Measurements from ENCODE around the gene OR4C5.
"Not testable (repeated sequence)": the region's sequence is repeated elsewhere in the genome, so short reads cannot be mapped to it uniquely, and the experiment has no call there.

The OR4C5 gene

DNA sequence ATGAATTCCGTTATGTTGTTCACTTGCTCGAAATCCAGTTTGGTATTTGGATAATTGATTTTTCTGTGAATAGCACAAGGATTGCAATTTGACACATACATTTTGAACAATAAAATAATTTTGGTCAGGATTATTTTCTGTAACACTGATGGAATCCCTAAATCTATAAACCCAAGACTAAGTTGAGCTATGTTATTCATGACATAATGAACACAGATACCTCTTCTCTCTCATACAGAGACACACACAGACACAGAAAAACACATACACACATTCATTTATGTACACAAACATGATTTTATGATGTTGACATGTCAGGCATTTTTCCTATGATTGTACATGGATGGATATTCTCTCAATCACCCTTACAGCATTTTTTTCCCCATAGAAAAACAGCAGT lies at the start of gene OR4C5:
TSS of gene OR4C5 (minus strand) at position 101 of the 400 bp plus-strand sequence. CDS start at position 101, 0 bp downstream.
- FAIRE-seq (no peak), DNase-seq (ENCODE audit: insufficient read length, low spot score) (no peak)

DNA sequence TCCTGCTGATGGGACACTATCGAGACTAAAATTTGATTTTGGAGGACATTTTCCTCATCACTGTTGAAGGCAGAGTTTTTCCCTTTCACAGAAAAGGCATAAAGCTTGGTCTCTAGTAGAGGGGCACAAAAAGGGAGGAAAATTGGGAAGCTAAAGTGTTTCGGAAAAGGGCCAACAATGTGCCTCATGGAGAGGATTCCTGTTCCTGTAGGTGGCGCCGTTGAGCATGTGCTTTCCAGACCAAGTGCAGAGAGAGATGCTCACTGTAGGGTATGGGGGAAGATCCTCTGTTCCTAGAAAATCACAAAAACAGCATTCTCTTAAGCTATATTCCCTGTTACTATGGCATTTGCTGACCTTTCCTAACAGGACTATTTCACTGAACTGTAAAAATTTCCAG lies 18.4 kb upstream of the OR4C5 start:
- no peak for DNase-seq (ENCODE audit: insufficient read length, low spot score)
- no peak for FAIRE-seq

DNA sequence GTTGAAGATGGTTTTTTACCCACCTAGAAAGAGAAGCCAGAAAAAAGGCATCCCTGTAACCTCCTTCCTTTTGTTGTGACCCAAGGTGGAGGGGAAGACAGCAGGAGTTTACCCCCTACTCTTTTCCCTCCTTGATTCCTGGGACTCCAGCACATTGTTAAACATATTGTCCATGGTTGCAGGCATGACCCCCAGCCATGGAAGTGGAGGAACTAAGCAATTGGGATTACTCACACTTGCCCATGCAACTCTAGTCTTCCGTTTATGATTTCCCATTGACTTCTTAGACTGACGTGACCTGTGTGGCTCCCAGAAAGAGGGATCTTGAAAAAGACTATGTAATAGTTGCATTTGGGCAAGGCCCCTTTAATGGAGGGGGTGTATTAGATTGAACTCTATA lies 17.9 kb upstream of the OR4C5 start:
- not testable (repeated sequence) for DNase-seq (ENCODE audit: insufficient read length, low spot score); FAIRE-seq

DNA sequence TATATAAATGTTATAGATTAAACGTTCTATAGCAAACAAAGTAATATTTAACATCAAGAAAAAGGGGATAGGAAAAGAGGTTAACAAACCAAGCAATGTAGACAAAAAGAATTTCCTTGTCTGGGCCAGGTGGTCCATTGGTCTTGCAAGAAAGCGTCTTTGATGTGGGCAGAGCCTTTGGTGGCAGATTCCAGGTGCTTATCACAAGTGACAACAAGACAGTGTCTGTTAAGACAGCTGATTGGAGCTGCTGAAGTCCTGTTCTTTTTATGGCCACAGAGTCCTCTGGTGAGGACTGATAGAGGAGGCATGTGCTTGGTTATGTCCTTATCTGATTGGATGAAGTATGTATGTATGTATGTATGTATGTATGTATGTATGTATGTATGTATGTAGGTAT lies 5.0 kb downstream of the OR4C5 start:
- FAIRE-seq; DNase-seq (ENCODE audit: insufficient read length, low spot score): not testable (repeated sequence)

DNA sequence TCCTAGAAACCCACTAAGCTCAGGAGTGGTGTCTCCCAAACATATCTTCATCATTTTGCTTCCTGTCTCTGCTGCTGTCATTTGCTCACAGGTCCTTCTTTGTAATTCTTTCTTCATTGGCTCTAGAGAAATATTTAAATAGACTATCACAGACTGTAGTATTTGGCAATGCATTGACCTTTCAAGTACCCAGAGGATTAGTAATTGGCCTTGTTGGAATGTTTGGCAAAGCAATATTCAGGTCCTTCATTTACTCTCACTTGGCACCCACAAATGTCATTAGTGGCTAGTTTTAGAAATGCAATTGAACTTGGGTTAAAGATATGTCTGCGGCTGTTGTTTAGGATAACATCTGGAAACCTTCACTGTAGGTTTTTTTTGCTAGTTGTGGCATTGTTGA lies 11.6 kb downstream of the OR4C5 start:
- DNase-seq (ENCODE audit: insufficient read length, low spot score) (no peak), FAIRE-seq (no peak)

DNA sequence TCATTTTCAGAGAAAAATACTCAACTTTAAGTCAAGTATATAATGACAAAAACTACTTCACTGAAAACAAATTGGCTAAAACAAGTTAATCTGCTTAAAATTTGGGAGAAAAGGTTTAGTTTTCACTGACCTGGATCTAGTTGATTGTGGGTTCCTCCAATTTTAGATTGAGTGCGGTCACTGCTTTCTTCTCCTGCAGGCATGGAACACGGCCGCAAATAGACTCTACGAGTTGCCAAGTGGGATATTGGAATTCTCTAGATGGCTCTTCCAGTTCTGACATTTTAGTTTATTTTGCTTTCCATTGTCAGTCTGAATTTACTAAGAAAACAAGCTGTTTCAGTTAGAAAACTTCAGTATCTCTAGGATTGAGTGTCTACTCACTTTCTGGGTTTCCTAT lies 12.3 kb downstream of the OR4C5 start:
- no peak for FAIRE-seq
- no peak for DNase-seq (ENCODE audit: insufficient read length, low spot score)

DNA sequence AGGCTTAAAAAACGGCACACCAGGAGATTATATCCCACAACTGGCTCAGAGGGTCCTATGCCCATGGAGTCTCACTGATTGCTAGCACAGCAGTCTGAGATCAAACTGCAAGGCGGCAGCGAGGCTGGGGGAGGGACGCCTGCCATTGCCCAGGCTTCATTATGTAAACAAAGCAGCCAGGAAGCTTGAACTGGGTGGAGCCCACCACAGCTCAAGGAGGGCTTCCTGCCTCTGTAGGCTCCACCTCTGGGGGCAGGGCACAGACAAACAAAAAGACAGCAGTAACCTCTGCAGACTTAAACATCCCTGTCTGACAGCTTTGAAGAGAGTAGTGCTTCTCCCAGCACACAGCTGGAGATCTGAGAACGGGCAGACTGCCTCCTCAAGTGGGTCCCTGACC lies 20.0 kb downstream of the OR4C5 start:
- not testable (repeated sequence) for FAIRE-seq; DNase-seq (ENCODE audit: insufficient read length, low spot score)

DNA sequence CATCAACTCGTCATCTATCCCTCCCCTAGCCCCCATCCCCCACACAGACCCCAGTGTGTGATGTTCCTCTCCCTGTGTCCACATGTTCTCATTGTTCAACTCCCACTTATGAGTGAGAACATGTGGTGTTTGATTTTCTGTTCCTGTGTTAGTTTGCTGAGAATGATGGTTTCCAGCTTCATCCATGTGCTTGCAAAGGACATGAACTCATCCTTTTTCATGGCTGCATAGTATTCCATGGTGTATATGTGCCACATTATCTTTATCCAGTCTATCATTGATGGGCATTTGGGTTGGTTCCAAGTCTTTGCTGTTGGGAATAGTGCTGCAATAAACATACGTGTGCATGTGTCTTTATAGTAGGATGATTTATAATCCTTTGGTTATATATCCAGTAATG lies 23.8 kb downstream of the OR4C5 start:
- not testable (repeated sequence) for FAIRE-seq; DNase-seq (ENCODE audit: insufficient read length, low spot score)

DNA sequence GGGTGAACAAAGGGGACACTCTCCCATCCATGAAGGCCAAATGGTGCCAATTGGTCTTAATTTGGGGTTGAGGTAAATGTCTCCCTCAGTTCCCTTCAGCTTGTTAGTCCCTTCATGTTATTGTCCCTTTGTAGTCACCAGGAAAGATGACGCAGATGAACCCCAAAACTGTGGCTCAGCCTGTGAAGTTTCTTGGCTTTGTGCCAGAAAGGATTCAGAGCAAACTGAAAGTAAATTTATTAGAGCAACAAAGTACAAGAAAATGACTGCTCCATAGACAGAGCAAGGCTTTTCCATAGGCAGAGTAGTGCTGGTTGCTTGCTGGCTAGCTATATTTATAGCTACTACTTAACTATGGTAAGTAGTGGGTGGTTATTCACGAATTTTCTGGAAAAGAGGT lies 24.8 kb downstream of the OR4C5 start:
- FAIRE-seq = no peak

DNA sequence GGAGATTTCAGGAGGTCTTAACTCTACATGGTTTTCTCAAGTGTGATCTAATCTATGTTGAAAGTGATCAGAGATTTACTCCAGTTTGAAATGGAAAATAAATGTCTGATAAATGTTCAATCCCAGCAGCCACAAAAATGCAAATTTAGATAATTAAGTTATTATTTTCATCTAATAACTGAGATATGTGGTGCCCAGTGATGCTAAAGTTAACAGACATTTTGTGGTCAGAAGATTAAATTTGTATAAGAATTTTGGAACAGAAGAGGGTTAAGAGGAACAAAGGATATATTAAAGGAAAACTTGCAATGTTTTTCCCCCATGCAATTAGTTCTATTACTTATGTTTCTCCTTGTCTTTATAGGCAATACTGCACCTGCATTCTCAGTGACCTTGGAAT lies 41.6 kb downstream of the OR4C5 start, which contains the start of gene OR4C3:
TSS of gene OR4C3 (plus strand) at position 301 of the 400 bp plus-strand sequence. CDS start 102 bp downstream, outside the sequence.
- DNase-seq (ENCODE audit: insufficient read length, low spot score); FAIRE-seq: not testable (repeated sequence)

More for the DNA sequence above, 24.8 kb downstream of the OR4C5 start:
- DNase-seq (ENCODE audit: insufficient read length, low spot score) = no peak

DNA sequence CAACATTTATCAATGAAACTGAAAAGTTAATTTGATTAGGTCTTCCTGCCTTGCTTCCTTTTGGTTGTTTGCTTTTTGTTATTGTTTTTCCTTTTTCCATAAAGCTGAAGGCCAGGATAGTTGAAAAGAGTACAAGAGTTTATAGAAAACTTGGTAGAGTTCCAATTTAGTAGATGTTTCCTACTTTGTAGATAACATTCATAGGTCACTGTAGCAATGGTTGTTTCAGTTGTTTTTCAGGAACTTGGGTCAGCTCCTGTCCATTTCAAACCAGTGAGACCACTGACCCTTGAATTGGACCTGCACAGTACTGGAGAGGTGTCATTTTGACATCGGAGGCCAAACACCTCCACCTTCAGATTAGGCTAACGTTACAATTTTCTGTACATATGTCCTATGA lies 46.5 kb downstream of the OR4C5 start:
- FAIRE-seq = not testable (repeated sequence)

More for the DNA sequence above, 46.5 kb downstream of the OR4C5 start:
- DNase-seq (ENCODE audit: insufficient read length, low spot score) = not testable (repeated sequence)
